BJ (cell line): Measurements from ENCODE around the gene CHMP5. TPM values are rescaled to one million over a fixed set of nuclear protein-coding genes. Genes with fewer than 3 reads are reported as not detected.

Experiments used
- CTCF ChIA-PET: fragments of 350-600 bp; formaldehyde crosslinking; extraction: SDS; loops from one replicate; lab custom pipeline; 2021; ENCODE audit warnings: antibody characterized with exemption, inconsistent platforms; lab: Yijun Ruan, JAX
- POLR2A ChIA-PET: fragments of 300-600 bp; sonication (Branson Sonifier 250); formaldehyde crosslinking; extraction: SDS; loops from one replicate; lab custom pipeline; 2021; ENCODE audit warnings: antibody characterized with exemption; lab: Charles Lee
- DNase-seq: peaks from one replicate; pipeline ENCODE4 v3.0.0-alpha.2; 2011; ENCODE audit warnings: low read depth
- H3K27me3 ChIP-seq: 2 replicates; pipeline ENCODE4 v1.6.0; 2011; ENCODE audit warnings: low read length; ENCODE audit not compliant: control insufficient read depth, insufficient read depth
- H3K36me3 ChIP-seq: 2 replicates; pipeline ENCODE4 v1.5.1; 2011; ENCODE audit warnings: low read length; ENCODE audit not compliant: control insufficient read depth, insufficient read depth
- H3K4me3 ChIP-seq: 2 replicates; pipeline ENCODE4 v1.5.1; 2011; ENCODE audit warnings: low read depth, mild to moderate bottlenecking, control low read depth, low read length
- CTCF ChIP-seq: IDR thresholded peaks from 2 replicates; pipeline ENCODE4 v1.5.1; 2011; ENCODE audit warnings: low read depth, mild to moderate bottlenecking, control low read depth, inconsistent platforms, low read length, moderate library complexity; ENCODE audit not compliant: insufficient read depth
- polyA plus RNA-seq: library from polyadenylated mRNA; depleted of rRNA; stranded (reverse); fragments of >200 nt; gene quantifications from 2 replicates; pipeline ENCODE4 v1.2.3, GENCODE V29; 2011

CHMP5 gene
- polyA plus RNA-seq, 1 experiment, result 37.6 TPM

- peaks cover 7% of the 10 kb centered on the region; the same call in 1 of the 2 replicates for H3K36me3 ChIP-seq
- ChIA-PET POLR2A (interaction anchor here (0.5 to 0.8 kb wide), 5 partner anchors 42 to 266 kb away, joined by 3 to 7 read pairs (median 4); partner anchors contain the start of gene DNAJA1), CTCF (interaction anchor here (0.8 to 1.4 kb wide), 6 partner anchors 12 to 176 kb away, joined by 3 to 6 read pairs (median 4); no protein-coding TSS in a partner anchor)
- no peak for TF ChIP-seq CTCF
- no peaks in the 10 kb centered on the region for H3K27me3 ChIP-seq
- peak within 1 kb of the TSS; percentile 81 for H3K4me3 ChIP-seq
- peak; percentile 92 for DNase-seq
Measured at GRCh38 chr9:33290247-33291030, 25.6 kb downstream of the CHMP5 start, which contains the start of gene NFX1. NFX1 (plus strand) TSS chr9:33290516; CDS start chr9:33290573, 57 bp downstream.

- Histone ChIP-seq H3K27me3 (no peaks in the 10 kb centered on the region), H3K36me3 (peaks cover 7% of the 10 kb centered on the region; the same call in 1 of the 2 replicates), H3K4me3 (peak overlapping the region; percentile 81)
- no peak for TF ChIP-seq CTCF
- ChIA-PET CTCF (interaction anchor here (1.2 to 1.4 kb wide), 3 partner anchors 31 to 176 kb away, joined by 3 to 5 read pairs (median 4); no protein-coding TSS in a partner anchor), POLR2A (no interaction called here)
- no peak for DNase-seq
Measured at GRCh38 chr9:33291031-33291397, 26.2 kb downstream of the CHMP5 start.

- DNase-seq, result no peak
- H3K4me3 ChIP-seq, result no peak overlapping the region
- no peak for TF ChIP-seq CTCF
- peaks cover 7% of the 10 kb centered on the region; the same call in 1 of the 2 replicates for H3K36me3 ChIP-seq
- ChIA-PET CTCF (no interaction called here), POLR2A (no interaction called here)
- H3K27me3 ChIP-seq, result no peaks in the 10 kb centered on the region
Measured at GRCh38 chr9:33291901-33292300, 27.1 kb downstream of the CHMP5 start.

- TF ChIP-seq CTCF, result no peak
- Histone ChIP-seq H3K27me3 (no peaks in the 10 kb centered on the region), H3K36me3 (peaks cover 10% of the 10 kb centered on the region; the same call in 1 of the 2 replicates), H3K4me3 (no peak overlapping the region)
- ChIA-PET POLR2A (no interaction called here), CTCF (no interaction called here)
- DNase-seq, result no peak
Measured at GRCh38 chr9:33293782-33294181, 28.9 kb downstream of the CHMP5 start.

- TF ChIP-seq CTCF, result no peak
- Histone ChIP-seq H3K36me3 (peaks cover 10% of the 10 kb centered on the region; the same call in 1 of the 2 replicates), H3K4me3 (no peak overlapping the region), H3K27me3 (no peaks in the 10 kb centered on the region)
- CTCF ChIA-PET, result no interaction called here
- POLR2A ChIA-PET, result no interaction called here
- DNase-seq, result no peak
Measured at GRCh38 chr9:33294670-33295432, 30.0 kb downstream of the CHMP5 start.
